PC-9 (cell line): ENCODE results near the gene SPACDR.

Source experiments
- CTCF ChIP-seq: fragments of 200-600 bp; sonication (generic); conservative IDR thresholded peaks from 2 replicates; pipeline ENCODE4 v1.6.1; 2017; ENCODE audit warnings: mixed run types, antibody characterized with exemption, mild to moderate bottlenecking, moderate library complexity
- EZH2 ChIP-seq: fragments of 200-600 bp; sonication (generic); IDR thresholded peaks from 2 replicates; pipeline ENCODE4 v1.8.0; 2017; ENCODE audit warnings: antibody characterized with exemption, low read depth

- TF ChIP-seq CTCF = peak; percentile 88
- no peak for TF ChIP-seq EZH2
These were observed 5.4 kb upstream of the SPACDR start for GRCh38 chr7:100469227-100470044.
